H1 (cell line): ENCODE data around the gene TMEM151A. TPM values are rescaled to one million over a fixed set of nuclear protein-coding genes. Genes with fewer than 3 reads are reported as not detected.

ENCODE experiments used
- ATF3 ChIP-seq: IDR thresholded peaks from 2 replicates; pipeline ENCODE4 v1.6.1; 2011; ENCODE audit warnings: low read depth, mild to moderate bottlenecking, low read length; ENCODE audit not compliant: insufficient read depth
- BACH1 ChIP-seq: IDR thresholded peaks from 2 replicates; pipeline ENCODE4 v1.6.1; 2012; ENCODE audit warnings: low read length, improper control_type of control experiment
- BRCA1 ChIP-seq: IDR thresholded peaks from 2 replicates; pipeline ENCODE4 v1.6.1; 2012; ENCODE audit warnings: low read depth, low read length, improper control_type of control experiment
- CEBPB ChIP-seq: IDR thresholded peaks from 2 replicates; pipeline ENCODE4 v1.6.1; 2012; ENCODE audit warnings: low read depth, low read length
- CHD1 ChIP-seq: IDR thresholded peaks from 2 replicates; pipeline ENCODE4 v1.6.1; 2012; ENCODE audit warnings: low read depth, low read length, improper control_type of control experiment
- CREB1 ChIP-seq: IDR thresholded peaks from 2 replicates; pipeline ENCODE4 v1.6.1; 2012; ENCODE audit warnings: inconsistent platforms
- EGR1 ChIP-seq: IDR thresholded peaks from 2 replicates; pipeline ENCODE4 v1.6.1; 2011; ENCODE audit warnings: low read depth, low read length, borderline replicate concordance
- GABPA ChIP-seq: IDR thresholded peaks from 2 replicates; pipeline ENCODE4 v1.6.1; 2011; ENCODE audit warnings: mild to moderate bottlenecking, low read length, moderate library complexity, borderline replicate concordance; ENCODE audit not compliant: insufficient read depth
- GTF2F1 ChIP-seq: IDR thresholded peaks from 2 replicates; pipeline ENCODE4 v1.6.1; 2012; ENCODE audit warnings: low read depth, low read length, improper control_type of control experiment, borderline replicate concordance
- HDAC6 ChIP-seq: IDR thresholded peaks from one replicate; pipeline ENCODE4 v1.7.1; 2012; ENCODE audit warnings: low read depth, mild to moderate bottlenecking, inconsistent platforms, low read length, moderate library complexity
- JUND ChIP-seq: IDR thresholded peaks from 2 replicates; pipeline ENCODE4 v1.6.1; 2011; ENCODE audit warnings: mild to moderate bottlenecking, improper control_type of control experiment, low read length
- MAFK ChIP-seq: IDR thresholded peaks from 2 replicates; pipeline ENCODE4 v1.6.1; 2012; ENCODE audit warnings: low read depth, mild to moderate bottlenecking, improper control_type of control experiment, low read length
- PHF8 ChIP-seq: fragments of 200-600 bp; sonication (generic); conservative IDR thresholded peaks from 2 replicates; pipeline ENCODE4 v1.7.1; 2012; ENCODE audit warnings: low read depth, mild to moderate bottlenecking, inconsistent platforms, low read length, moderate library complexity
- RBBP5 ChIP-seq: IDR thresholded peaks from 2 replicates; pipeline ENCODE4 v1.7.1; 2012; ENCODE audit warnings: low read depth, mild to moderate bottlenecking, inconsistent platforms, low read length, moderate library complexity, borderline replicate concordance
- RFX5 ChIP-seq: IDR thresholded peaks from 2 replicates; pipeline ENCODE4 v1.6.1; 2011; ENCODE audit warnings: low read depth, low read length, improper control_type of control experiment, borderline replicate concordance
- RNF2 ChIP-seq: fragments of 200-900, 300-1000 bp; sonication (generic); IDR thresholded peaks from 2 replicates; pipeline ENCODE4 v1.7.1; 2016; ENCODE audit warnings: borderline replicate concordance, low read depth, mild to moderate bottlenecking, antibody characterized with exemption, low read length; ENCODE audit not compliant: poor library complexity, severe bottlenecking; ENCODE audit errors: missing control alignments
- RXRA ChIP-seq: IDR thresholded peaks from 2 replicates; pipeline ENCODE4 v1.6.1; 2011; ENCODE audit warnings: low read depth, mild to moderate bottlenecking, low read length, moderate library complexity; ENCODE audit not compliant: insufficient read depth
- SP2 ChIP-seq: IDR thresholded peaks from 2 replicates; pipeline ENCODE4 v1.6.1; 2012; ENCODE audit warnings: mild to moderate bottlenecking, low read length, inconsistent platforms
- SRF ChIP-seq: IDR thresholded peaks from 2 replicates; pipeline ENCODE4 v1.6.1; 2011; ENCODE audit warnings: mild to moderate bottlenecking, low read depth, low read length, moderate library complexity
- SUZ12 ChIP-seq: fragments of 200-600 bp; sonication (generic); IDR thresholded peaks from 2 replicates; pipeline ENCODE4 v1.6.1; 2012; ENCODE audit warnings: mild to moderate bottlenecking, inconsistent platforms, low read length, moderate library complexity, mixed read lengths
- TAF1 ChIP-seq: IDR thresholded peaks from 2 replicates; pipeline ENCODE4 v1.6.1; 2011; ENCODE audit warnings: mild to moderate bottlenecking, low read depth, low read length
- TAF7 ChIP-seq: optimal IDR thresholded peaks from 2 replicates; pipeline ENCODE3; 2011; ENCODE audit warnings: low read depth, mild to moderate bottlenecking, inconsistent platforms, low read length, moderate library complexity, borderline replicate concordance
- TBP ChIP-seq: IDR thresholded peaks from 2 replicates; pipeline ENCODE4 v1.6.1; 2011; ENCODE audit warnings: low read depth, low read length, improper control_type of control experiment
- ZNF274 ChIP-seq: IDR thresholded peaks from 2 replicates; pipeline ENCODE4 v1.7.0; 2012; ENCODE audit warnings: low read length, borderline replicate concordance; ENCODE audit errors: extremely low read depth
- polyA plus RNA-seq, 7 experiments: library from polyadenylated mRNA; depleted of rRNA in 3 of 7; stranded (reverse) in 5 of 7; unstranded in 2 of 7; fragments of >200 nt in 5 of 7; fragments of 200-250 nt in 2 of 7; gene quantifications; 1 replicate in 5 of 7; 2 replicates in 1 of 7; 4 replicates in 1 of 7; pipeline versions ENCODE4 v1.2.1 to v1.2.3, GENCODE V29; 2011 to 2013; ENCODE audit warnings: missing spikeins in 2 of 7, mixed read lengths in 2 of 7
- total RNA-seq: library from RNA; stranded (reverse); fragmentation: NEBNext Ultra II Directional; extraction: Animal tissue kit (Norgen Biotek cat#: 25700); gene quantifications from 2 replicates; pipeline ENCODE4 v1.2.1, GENCODE V29; 2021

TMEM151A gene
- total and polyA plus RNA-seq, 2 of the 8 experiments (the other 6 are each of a cell fraction or from before 2014, with no cell fraction given) = 3.2 TPM

- TF ChIP-seq MAFK (no peak), BACH1 (no peak), ATF3 (no peak), RFX5 (no peak), ZNF274 (no peak), RBBP5 (no peak; the same call in 1 of the 2 replicates), RNF2 (no peak), RXRA (no peak), CHD1 (no peak), GABPA (0 out of 2 replicates have a peak, but pooled peaks have one; percentile 37), SRF (peak; percentile 66; the same call in 1 of the 2 replicates), SP2 (no peak), CREB1 (peak; percentile 11; the same call in 1 of the 2 replicates), TAF7 (no peak), GTF2F1 (no peak), EGR1 (no peak), CEBPB (peak; percentile 76), BRCA1 (no peak), SUZ12 (no peak), JUND (no peak), TAF1 (0 out of 2 replicates have a peak, but pooled peaks have one; percentile 19), PHF8 (no peak), HDAC6 (no peak), TBP (no peak)
These were observed 26.3 kb downstream of the TMEM151A start (continued) for GRCh38 chr11:66317723-66318599.
